Stimulated activated CD4-positive, alpha-beta T cell treated with anti-CD3 and anti-CD28 coated beads, TNF-alpha, amount 100 ng/mL, for 4 hours (primary cell): ENCODE results near the gene CFAP100.

Experiments
- DNase-seq, 3 experiments: peaks; one replicate each; pipeline ENCODE4 v3.0.0-alpha.2; 2020; ENCODE audit warnings: low read depth in 3 of 3

CFAP100 gene

GRCh38 chr3:126478581-126479310 is 84.0 kb downstream of the CFAP100 start:
- no peak for DNase-seq

GRCh38 chr3:126479642-126480041 is 84.9 kb downstream of the CFAP100 start:
- no peak for DNase-seq

DNA sequence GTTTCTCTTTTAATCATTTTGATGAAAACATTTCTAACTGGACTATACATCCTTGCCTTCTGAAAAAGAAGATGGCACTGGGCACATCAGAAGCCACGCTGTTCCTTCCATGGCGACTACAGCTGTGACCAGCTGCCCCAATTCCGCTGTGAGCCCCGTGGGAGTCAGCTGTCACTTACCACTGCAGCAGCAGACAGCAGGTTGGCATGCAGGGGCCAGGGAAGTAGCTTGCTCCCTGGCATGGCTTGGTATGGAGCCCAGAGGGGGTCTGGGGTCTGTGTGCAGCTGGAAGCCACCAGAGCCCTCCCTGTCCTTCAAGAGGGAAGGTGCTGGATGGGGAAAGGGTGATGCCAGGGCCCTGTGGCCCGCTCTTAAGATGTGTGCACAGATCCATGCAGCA is 85.5 kb downstream of the CFAP100 start:
- DNase-seq = no peak

DNA sequence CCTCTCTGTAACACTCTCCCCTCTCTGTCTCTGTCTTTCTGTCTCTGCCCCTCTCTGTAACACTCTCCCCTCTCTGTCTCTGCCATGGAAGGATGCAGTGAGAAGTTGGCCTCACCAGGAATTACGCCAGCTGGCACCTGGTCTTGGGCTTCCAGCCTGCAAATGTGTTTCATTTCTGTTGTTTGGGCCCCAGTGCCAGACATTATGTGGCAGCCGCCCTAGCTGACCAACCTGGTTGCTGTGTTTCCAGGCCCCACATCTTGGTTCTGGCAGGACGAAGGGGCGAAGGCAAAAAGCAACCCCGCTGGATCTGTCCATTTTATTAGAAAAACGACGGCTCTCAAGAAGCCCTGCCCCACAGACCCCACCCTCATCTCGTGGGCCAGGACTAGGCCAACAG is 86.2 kb downstream of the CFAP100 start:
- DNase-seq = no peak

- DNase-seq = no peak
These were observed 87.2 kb downstream of the CFAP100 start for GRCh38 chr3:126481808-126482502.

- DNase-seq = no peak
These were observed 88.0 kb downstream of the CFAP100 start for GRCh38 chr3:126482503-126483255.

GRCh38 chr3:126483321-126483761 is 88.6 kb downstream of the CFAP100 start:
- DNase-seq = no peak

GRCh38 chr3:126484148-126484547 is 89.4 kb downstream of the CFAP100 start:
- DNase-seq = no peak

GRCh38 chr3:126484662-126485061 is 90.0 kb downstream of the CFAP100 start:
- DNase-seq = no peak

DNA sequence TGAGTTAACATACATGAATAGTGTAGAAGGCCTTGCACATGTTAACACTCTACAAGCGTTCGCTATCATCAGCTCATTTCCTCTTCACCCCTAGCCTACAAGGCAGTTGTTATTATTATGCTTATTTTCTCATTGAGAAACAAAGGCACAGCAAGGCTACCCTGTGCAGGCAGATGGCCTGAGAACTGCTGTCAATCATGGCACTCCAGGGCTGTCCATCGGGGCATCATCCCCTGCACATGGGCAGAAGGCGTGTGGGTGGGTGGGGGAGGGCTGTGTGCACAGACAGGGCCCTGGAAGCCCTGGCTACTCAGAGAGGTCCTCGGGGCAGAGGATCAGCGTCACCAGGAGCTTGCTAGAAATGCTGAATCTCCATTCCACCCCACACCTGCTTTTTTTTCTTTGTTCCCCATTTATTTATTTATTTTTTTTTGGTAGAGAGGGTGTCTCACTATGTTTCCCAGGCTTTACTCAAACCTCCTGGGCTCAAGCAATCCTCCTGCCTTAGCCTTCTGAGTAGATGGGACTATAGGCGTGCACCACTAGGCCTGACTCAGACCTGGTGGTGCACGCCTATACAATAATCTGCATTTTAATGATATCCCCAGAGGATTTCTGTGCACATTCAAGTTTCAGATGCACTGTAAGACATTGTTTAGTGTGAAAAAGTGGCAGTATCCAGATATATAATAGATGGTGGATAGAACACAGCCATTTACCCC is 90.6 kb downstream of the CFAP100 start:
- no peak for DNase-seq

DNA sequence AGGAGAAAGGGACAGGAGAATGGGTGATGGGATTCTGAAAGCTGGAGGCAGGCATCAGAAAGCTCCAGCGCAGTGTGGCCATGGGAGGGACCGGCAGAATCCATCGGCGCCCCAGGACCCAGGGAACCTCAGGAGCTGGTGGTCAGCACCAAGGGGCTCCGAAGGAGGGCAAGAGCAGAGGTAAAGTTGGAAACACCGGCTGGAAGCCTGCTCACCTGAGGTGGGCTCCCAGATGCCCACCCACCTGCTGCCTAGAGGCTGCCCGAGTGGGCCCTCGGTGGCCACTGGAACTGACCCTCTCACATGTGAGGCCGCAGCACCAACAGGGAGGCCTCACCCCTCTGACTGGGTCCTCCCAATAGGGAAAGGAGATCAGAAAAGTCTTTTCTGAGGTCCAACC is 91.2 kb downstream of the CFAP100 start:
- DNase-seq = no peak
